CD4-positive, alpha-beta T cell treated with Interleukin-12 subunit alpha and Interleukin-12 subunit beta, for 1 hour (primary cell): ENCODE measurements around the gene CIZ1.

Source experiments
- DNase-seq: peaks from one replicate; pipeline ENCODE4 v3.0.0-alpha.2; 2020

Gene CIZ1

GRCh38 chr9:128159784-128160602 lies 31.4 kb downstream of the CIZ1 start, which contains the start of gene BBLN:
BBLN (plus strand) TSS chr9:128160265; CDS start chr9:128160408, 143 bp downstream.
- DNase-seq: peak; percentile 95

- DNase-seq: peak; percentile 74
Measured at GRCh38 chr9:128159522-128159783, 31.9 kb downstream of the CIZ1 start.

- DNase-seq: no peak
Measured at GRCh38 chr9:128155736-128156500, 35.5 kb downstream of the CIZ1 start.

- DNase-seq: no peak
Measured at GRCh38 chr9:128153947-128154695, 37.3 kb downstream of the CIZ1 start.

- DNase-seq: no peak
Measured at GRCh38 chr9:128153060-128153946, 38.1 kb downstream of the CIZ1 start.

- DNase-seq: no peak
Measured at GRCh38 chr9:128152133-128153059, 39.0 kb downstream of the CIZ1 start.

- DNase-seq: no peak
Measured at GRCh38 chr9:128151309-128152132, 39.9 kb downstream of the CIZ1 start.

GRCh38 chr9:128150594-128151308 lies 40.6 kb downstream of the CIZ1 start:
- DNase-seq: no peak

GRCh38 chr9:128149951-128150593 lies 41.3 kb downstream of the CIZ1 start:
- no peak for DNase-seq

- no peak for DNase-seq
Measured at GRCh38 chr9:128149001-128149701, 42.2 kb downstream of the CIZ1 start, which contains the start of gene LCN2. LCN2 (plus strand) TSS chr9:128149453; CDS start chr9:128149526, 73 bp downstream.

GRCh38 chr9:128148509-128149000 lies 42.8 kb downstream of the CIZ1 start:
- DNase-seq: no peak

- DNase-seq: no peak
Measured at GRCh38 chr9:128146591-128147120, 44.7 kb downstream of the CIZ1 start.

- no peak for DNase-seq
Measured at GRCh38 chr9:128145951-128146351, 45.4 kb downstream of the CIZ1 start.

GRCh38 chr9:128145536-128145935 lies 45.8 kb downstream of the CIZ1 start:
- DNase-seq: no peak

GRCh38 chr9:128144239-128145181 lies 46.9 kb downstream of the CIZ1 start:
- DNase-seq: no peak

GRCh38 chr9:128143525-128144238 lies 47.7 kb downstream of the CIZ1 start:
- no peak for DNase-seq
